ENCODE data around the gene CAMKV. TPM values are rescaled to one million over a fixed set of nuclear protein-coding genes. Genes with fewer than 3 reads are reported as not detected.

Gene CAMKV
- total RNA-seq, 1 donor, result not detected

GRCh38 chr3:49901366-49902339 is 31.9 kb upstream of the CAMKV start:
- no peak overlapping the region for H3K4me3 ChIP-seq (ENCODE audit: low read depth, low read length)
- peak; percentile 32 for DNase-seq (ENCODE audit: low read depth)
- TF ChIP-seq CTCF (IDR thresholded peaks at IDR 0.05; ENCODE audit: insufficient read depth, low read length), result no peak

GRCh38 chr3:49900491-49901153 is 30.9 kb upstream of the CAMKV start:
- no peak for TF ChIP-seq CTCF (IDR thresholded peaks at IDR 0.05; ENCODE audit: insufficient read depth, low read length)
- H3K4me3 ChIP-seq (ENCODE audit: low read depth, low read length), result no peak overlapping the region
- DNase-seq (ENCODE audit: low read depth), result peak; percentile 25

- no peak overlapping the region for H3K4me3 ChIP-seq (ENCODE audit: low read depth, low read length)
- no peak for DNase-seq (ENCODE audit: low read depth)
- TF ChIP-seq CTCF (IDR thresholded peaks at IDR 0.05; ENCODE audit: insufficient read depth, low read length), result no peak
Measured at GRCh38 chr3:49899815-49900214, 30.1 kb upstream of the CAMKV start.

GRCh38 chr3:49898991-49899390 is 29.3 kb upstream of the CAMKV start:
- H3K4me3 ChIP-seq (ENCODE audit: low read depth, low read length), result no peak overlapping the region
- TF ChIP-seq CTCF (IDR thresholded peaks at IDR 0.05; ENCODE audit: insufficient read depth, low read length), result no peak
- DNase-seq (ENCODE audit: low read depth), result no peak

GRCh38 chr3:49896345-49896744 is 26.6 kb upstream of the CAMKV start:
- H3K4me3 ChIP-seq (ENCODE audit: low read depth, low read length), result no peak overlapping the region
- no peak for TF ChIP-seq CTCF (IDR thresholded peaks at IDR 0.05; ENCODE audit: insufficient read depth, low read length)
- no peak for DNase-seq (ENCODE audit: low read depth)

GRCh38 chr3:49895791-49896190 is 26.1 kb upstream of the CAMKV start:
- no peak for DNase-seq (ENCODE audit: low read depth)
- no peak overlapping the region for H3K4me3 ChIP-seq (ENCODE audit: low read depth, low read length)
- TF ChIP-seq CTCF (IDR thresholded peaks at IDR 0.05; ENCODE audit: insufficient read depth, low read length), result no peak
